NCI-H128 (cell line): ENCODE measurements around the gene TTC28.
"Not testable (repeated sequence)": the region's sequence is repeated elsewhere in the genome, so short reads cannot be mapped to it uniquely, and the experiment has no call there.

Source experiments
- DNase-seq: peaks from one replicate; lab custom pipeline; 2025; ENCODE audit not compliant: unreplicated experiment; lab: John Stamatoyannopoulos, UW

Gene TTC28

GRCh38 chr22:28112548-28113043, 567.0 kb downstream of the TTC28 start:
- no peak for DNase-seq

GRCh38 chr22:28112190-28112544, 567.5 kb downstream of the TTC28 start:
- DNase-seq = no peak

- no peak for DNase-seq
Measured at GRCh38 chr22:28111501-28112189, 568.0 kb downstream of the TTC28 start.

GRCh38 chr22:28108851-28109250, 570.8 kb downstream of the TTC28 start:
- DNase-seq = no peak

- no peak for DNase-seq
Measured at GRCh38 chr22:28106617-28107016, 573.0 kb downstream of the TTC28 start.

- no peak for DNase-seq
Measured at GRCh38 chr22:28105988-28106387, 573.7 kb downstream of the TTC28 start.

GRCh38 chr22:28105413-28105812, 574.2 kb downstream of the TTC28 start:
- DNase-seq = no peak

GRCh38 chr22:28103596-28103995, 576.0 kb downstream of the TTC28 start:
- DNase-seq = no peak

GRCh38 chr22:28102151-28102812, 577.4 kb downstream of the TTC28 start:
- no peak for DNase-seq

GRCh38 chr22:28097627-28098026, 582.0 kb downstream of the TTC28 start:
- no peak for DNase-seq

GRCh38 chr22:28096161-28096560, 583.5 kb downstream of the TTC28 start:
- DNase-seq = no peak

- no peak for DNase-seq
Measured at GRCh38 chr22:28095316-28096095, 584.1 kb downstream of the TTC28 start.

- no peak for DNase-seq
Measured at GRCh38 chr22:28094771-28095170, 584.9 kb downstream of the TTC28 start.

GRCh38 chr22:28093711-28094110, 585.9 kb downstream of the TTC28 start:
- DNase-seq = no peak

GRCh38 chr22:28091486-28091885, 588.2 kb downstream of the TTC28 start:
- no peak for DNase-seq

- DNase-seq = not testable (repeated sequence)
Measured at GRCh38 chr22:28089541-28089940, 590.1 kb downstream of the TTC28 start.

- DNase-seq = no peak
Measured at GRCh38 chr22:28077166-28077565, 602.5 kb downstream of the TTC28 start.

GRCh38 chr22:28075358-28075981, 604.2 kb downstream of the TTC28 start:
- no peak for DNase-seq

GRCh38 chr22:28074526-28074925, 605.1 kb downstream of the TTC28 start:
- no peak for DNase-seq

- DNase-seq = no peak
Measured at GRCh38 chr22:28072066-28072465, 607.6 kb downstream of the TTC28 start.

GRCh38 chr22:28068826-28069225, 610.8 kb downstream of the TTC28 start:
- DNase-seq = no peak
